ENCODE measurements around the gene S100A8.

Gene S100A8

GRCh38 chr1:153372571-153372970, 18.3 kb downstream of the S100A8 start:
- in situ Hi-C loops (cut with HindIII; ENCODE audit: low sequenced_read_pairs): no loop called here

GRCh38 chr1:153371231-153371630, 19.6 kb downstream of the S100A8 start:
- H3K4me3 ChIP-seq (ENCODE audit: low read depth, low read length): no peak overlapping the region
- DNase-seq (ENCODE audit: low read depth): no peak
- no peak for TF ChIP-seq CTCF (IDR thresholded peaks at IDR 0.05; ENCODE audit: low read depth, low read length, missing control alignments)
- in situ Hi-C loops (cut with HindIII; ENCODE audit: low sequenced_read_pairs): no loop called here

More at GRCh38 chr1:153372571-153372970, 18.3 kb downstream of the S100A8 start:
- no peak overlapping the region for H3K4me3 ChIP-seq (ENCODE audit: low read depth, low read length)
- no peak for DNase-seq (ENCODE audit: low read depth)
- TF ChIP-seq CTCF (IDR thresholded peaks at IDR 0.05; ENCODE audit: low read depth, low read length, missing control alignments): no peak

- TF ChIP-seq CTCF (IDR thresholded peaks at IDR 0.05; ENCODE audit: low read depth, low read length, missing control alignments): no peak
- H3K4me3 ChIP-seq (ENCODE audit: low read depth, low read length): no peak overlapping the region
- no peak for DNase-seq (ENCODE audit: low read depth)
- in situ Hi-C loops (cut with HindIII; ENCODE audit: low sequenced_read_pairs): no loop called here
These were observed 20.7 kb downstream of the S100A8 start for GRCh38 chr1:153370146-153370545.

- in situ Hi-C loops (cut with HindIII; ENCODE audit: low sequenced_read_pairs): loop anchor here (5.0 to 10.0 kb wide), 2 partner anchors 46 to 124 kb away; partner anchors contain the start of gene S100A7A
- no peak for DNase-seq (ENCODE audit: low read depth)
- no peak overlapping the region for H3K4me3 ChIP-seq (ENCODE audit: low read depth, low read length)
- TF ChIP-seq CTCF (IDR thresholded peaks at IDR 0.05; ENCODE audit: low read depth, low read length, missing control alignments): no peak
These were observed 22.4 kb downstream of the S100A8 start for GRCh38 chr1:153368495-153368894.

GRCh38 chr1:153367090-153367489, 23.8 kb downstream of the S100A8 start:
- no peak overlapping the region for H3K4me3 ChIP-seq (ENCODE audit: low read depth, low read length)
- TF ChIP-seq CTCF (IDR thresholded peaks at IDR 0.05; ENCODE audit: low read depth, low read length, missing control alignments): no peak
- no peak for DNase-seq (ENCODE audit: low read depth)
- in situ Hi-C loops (cut with HindIII; ENCODE audit: low sequenced_read_pairs): loop anchor here (5.0 to 10.0 kb wide), 2 partner anchors 48 to 125 kb away; partner anchors contain the start of gene S100A7A

GRCh38 chr1:153366261-153366660, 24.6 kb downstream of the S100A8 start:
- in situ Hi-C loops (cut with HindIII; ENCODE audit: low sequenced_read_pairs): loop anchor here (5.0 to 10.0 kb wide), 2 partner anchors 49 to 126 kb away; partner anchors contain the start of gene S100A7A
- TF ChIP-seq CTCF (IDR thresholded peaks at IDR 0.05; ENCODE audit: low read depth, low read length, missing control alignments): no peak
- H3K4me3 ChIP-seq (ENCODE audit: low read depth, low read length): no peak overlapping the region
- no peak for DNase-seq (ENCODE audit: low read depth)

All from astrocyte of the cerebellum (primary cell).